ENCODE data around the gene CIZ1.

The CIZ1 gene

GRCh38 chr9:128168731-128169308 lies 22.6 kb downstream of the CIZ1 start:
- H3K36me3 Mint-ChIP-seq (ENCODE audit: low read depth): peaks cover 75% of the 10 kb centered on the region
- H3K27me3 Mint-ChIP-seq: no peaks in the 10 kb centered on the region
- H3K4me3 Mint-ChIP-seq: no peak overlapping the region
- peaks cover 9% of the 10 kb centered on the region for H3K4me1 Mint-ChIP-seq (ENCODE audit: low read depth)
- intact Hi-C loops (cut with micrococcal nuclease): no loop called here
- no peak overlapping the region for H3K27ac Mint-ChIP-seq
- no peaks in the 10 kb centered on the region for H3K9me3 Mint-ChIP-seq

GRCh38 chr9:128167209-128167608 lies 24.2 kb downstream of the CIZ1 start:
- H3K36me3 Mint-ChIP-seq (ENCODE audit: low read depth): peaks cover 83% of the 10 kb centered on the region

GRCh38 chr9:128166169-128166568 lies 25.2 kb downstream of the CIZ1 start:
- peaks cover 22% of the 10 kb centered on the region for H3K4me1 Mint-ChIP-seq (ENCODE audit: low read depth)
- H3K27me3 Mint-ChIP-seq: no peaks in the 10 kb centered on the region

More at GRCh38 chr9:128167209-128167608, 24.2 kb downstream of the CIZ1 start:
- Mint-ChIP-seq H3K27ac (no peak overlapping the region), H3K4me3 (no peak overlapping the region), H3K4me1 (ENCODE audit: low read depth) (peaks cover 13% of the 10 kb centered on the region), H3K27me3 (no peaks in the 10 kb centered on the region), H3K9me3 (no peaks in the 10 kb centered on the region)
- intact Hi-C loops (cut with micrococcal nuclease): no loop called here

GRCh38 chr9:128164307-128164885 lies 27.0 kb downstream of the CIZ1 start:
- Mint-ChIP-seq H3K27ac (peak overlapping the region; percentile 43), H3K4me1 (ENCODE audit: low read depth) (peaks cover 31% of the 10 kb centered on the region), H3K4me3 (no peak overlapping the region), H3K9me3 (no peaks in the 10 kb centered on the region), H3K36me3 (ENCODE audit: low read depth) (peaks cover 74% of the 10 kb centered on the region), H3K27me3 (no peaks in the 10 kb centered on the region)
- intact Hi-C loops (cut with micrococcal nuclease): no loop called here

More at GRCh38 chr9:128166169-128166568, 25.2 kb downstream of the CIZ1 start:
- peaks cover 89% of the 10 kb centered on the region for H3K36me3 Mint-ChIP-seq (ENCODE audit: low read depth)
- H3K27ac Mint-ChIP-seq: no peak overlapping the region
- intact Hi-C loops (cut with micrococcal nuclease): no loop called here
- H3K4me3 Mint-ChIP-seq: no peak overlapping the region
- H3K9me3 Mint-ChIP-seq: no peaks in the 10 kb centered on the region

- Mint-ChIP-seq H3K36me3 (ENCODE audit: low read depth) (peaks cover 67% of the 10 kb centered on the region), H3K27ac (peak overlapping the region; percentile 43)
These were observed 27.7 kb downstream of the CIZ1 start for GRCh38 chr9:128163523-128164306.

DNA sequence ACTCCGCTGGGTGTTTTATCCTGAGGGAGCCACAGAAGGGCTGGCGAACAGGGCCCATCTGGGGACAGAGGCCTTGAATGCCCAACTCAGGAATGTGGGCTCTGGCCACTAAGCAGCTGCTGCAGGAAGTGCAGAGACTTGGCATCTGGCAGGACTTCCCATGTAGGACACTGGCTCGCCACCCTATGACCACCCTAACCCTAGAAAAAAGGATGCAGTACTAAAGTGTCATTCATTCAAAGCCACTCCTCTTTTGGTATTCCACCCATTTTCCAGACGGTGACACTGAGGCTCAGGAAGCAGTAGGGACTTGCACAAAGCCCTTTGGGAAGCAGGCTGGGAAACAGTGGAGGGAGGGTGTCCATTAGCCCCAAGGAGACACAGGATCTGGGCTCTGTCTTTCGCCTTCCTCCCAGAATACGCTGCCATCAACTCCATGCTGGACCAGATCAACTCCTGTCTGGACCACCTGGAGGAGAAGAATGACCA lies 28.3 kb downstream of the CIZ1 start:
- H3K9me3 Mint-ChIP-seq: no peaks in the 10 kb centered on the region
- H3K4me1 Mint-ChIP-seq (ENCODE audit: low read depth): peaks cover 34% of the 10 kb centered on the region
- intact Hi-C loops (cut with micrococcal nuclease): no loop called here
- H3K4me3 Mint-ChIP-seq: no peak overlapping the region
- H3K36me3 Mint-ChIP-seq (ENCODE audit: low read depth): peaks cover 61% of the 10 kb centered on the region
- no peaks in the 10 kb centered on the region for H3K27me3 Mint-ChIP-seq
- no peak overlapping the region for H3K27ac Mint-ChIP-seq

More at GRCh38 chr9:128163523-128164306, 27.7 kb downstream of the CIZ1 start:
- intact Hi-C loops (cut with micrococcal nuclease): no loop called here
- Mint-ChIP-seq H3K27me3 (no peaks in the 10 kb centered on the region), H3K9me3 (no peaks in the 10 kb centered on the region), H3K4me3 (no peak overlapping the region), H3K4me1 (ENCODE audit: low read depth) (peaks cover 34% of the 10 kb centered on the region)

DNA sequence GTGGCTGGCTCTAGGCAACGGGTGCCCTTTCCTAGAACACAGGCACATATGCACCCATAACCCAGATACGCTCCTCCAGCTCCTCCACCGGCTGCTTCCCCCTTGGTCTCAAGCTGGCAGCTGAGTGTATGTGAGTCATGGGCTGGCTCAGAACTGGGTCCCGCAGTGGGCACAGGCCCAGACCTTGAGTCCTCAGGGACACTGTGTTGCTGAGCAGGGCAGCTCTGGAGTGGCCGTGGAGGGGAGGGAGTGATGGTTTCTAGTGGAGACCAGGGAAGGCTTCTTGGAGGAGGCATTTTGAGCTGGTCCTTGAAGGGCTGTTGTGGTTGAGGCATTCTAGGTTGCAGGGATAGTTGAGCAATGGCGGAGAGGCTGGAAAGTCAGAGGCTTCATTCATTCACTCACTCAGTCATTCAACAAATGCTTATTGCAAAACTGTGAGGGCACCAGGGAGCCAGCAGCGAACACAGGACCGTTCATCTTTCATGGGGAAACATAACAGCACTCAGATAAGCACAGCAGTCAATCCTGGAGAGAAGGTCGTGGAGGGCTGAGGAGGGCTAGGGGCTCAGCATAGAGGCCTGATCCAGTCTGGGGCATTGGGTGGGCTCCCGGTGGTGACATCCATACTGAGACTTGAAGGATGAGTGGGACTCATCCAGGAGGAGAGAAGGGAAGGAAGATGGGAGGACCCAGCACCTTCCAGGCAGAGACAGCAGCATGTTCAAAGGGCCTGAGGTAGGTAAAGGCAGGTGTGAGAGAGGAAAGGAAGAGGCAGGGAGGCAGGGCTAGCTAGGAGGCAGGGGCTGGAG lies 29.0 kb downstream of the CIZ1 start:
- no peak overlapping the region for H3K4me3 Mint-ChIP-seq
- H3K4me1 Mint-ChIP-seq (ENCODE audit: low read depth): peaks cover 34% of the 10 kb centered on the region
- no peak overlapping the region for H3K27ac Mint-ChIP-seq
- intact Hi-C loops (cut with micrococcal nuclease): no loop called here
- peaks cover 54% of the 10 kb centered on the region for H3K36me3 Mint-ChIP-seq (ENCODE audit: low read depth)
- H3K9me3 Mint-ChIP-seq: no peaks in the 10 kb centered on the region
- no peaks in the 10 kb centered on the region for H3K27me3 Mint-ChIP-seq

GRCh38 chr9:128161215-128161902 lies 30.0 kb downstream of the CIZ1 start:
- intact Hi-C loops (cut with micrococcal nuclease): no loop called here
- H3K4me3 Mint-ChIP-seq: peak overlapping the region; percentile 82
- H3K36me3 Mint-ChIP-seq (ENCODE audit: low read depth): peaks cover 44% of the 10 kb centered on the region
- H3K27me3 Mint-ChIP-seq: no peaks in the 10 kb centered on the region
- no peak overlapping the region for H3K27ac Mint-ChIP-seq
- H3K9me3 Mint-ChIP-seq: no peaks in the 10 kb centered on the region
- peaks cover 34% of the 10 kb centered on the region for H3K4me1 Mint-ChIP-seq (ENCODE audit: low read depth)

GRCh38 chr9:128160603-128160987 lies 30.8 kb downstream of the CIZ1 start:
- intact Hi-C loops (cut with micrococcal nuclease): no loop called here
- H3K27ac Mint-ChIP-seq: peak overlapping the region; percentile 78
- H3K9me3 Mint-ChIP-seq: no peaks in the 10 kb centered on the region
- peaks cover 36% of the 10 kb centered on the region for H3K36me3 Mint-ChIP-seq (ENCODE audit: low read depth)
- H3K4me3 Mint-ChIP-seq: peak overlapping the region; percentile 82
- H3K27me3 Mint-ChIP-seq: no peaks in the 10 kb centered on the region
- H3K4me1 Mint-ChIP-seq (ENCODE audit: low read depth): peaks cover 34% of the 10 kb centered on the region

GRCh38 chr9:128159784-128160602 lies 31.4 kb downstream of the CIZ1 start, which contains the start of gene BBLN:
BBLN (plus strand) TSS chr9:128160265; CDS start chr9:128160408, 143 bp downstream.
- intact Hi-C loops (cut with micrococcal nuclease): no loop called here
- H3K4me1 Mint-ChIP-seq (ENCODE audit: low read depth): peaks cover 34% of the 10 kb centered on the region
- peak within 1 kb of the TSS; percentile 78 for H3K27ac Mint-ChIP-seq
- H3K36me3 Mint-ChIP-seq (ENCODE audit: low read depth): peaks cover 32% of the 10 kb centered on the region
- H3K9me3 Mint-ChIP-seq: no peaks in the 10 kb centered on the region
- H3K4me3 Mint-ChIP-seq: peak within 1 kb of the TSS; percentile 82
- no peaks in the 10 kb centered on the region for H3K27me3 Mint-ChIP-seq

- no peaks in the 10 kb centered on the region for H3K27me3 Mint-ChIP-seq
- intact Hi-C loops (cut with micrococcal nuclease): no loop called here
- H3K4me1 Mint-ChIP-seq (ENCODE audit: low read depth): peaks cover 32% of the 10 kb centered on the region
- H3K4me3 Mint-ChIP-seq: peak overlapping the region; percentile 82
- H3K27ac Mint-ChIP-seq: peak overlapping the region; percentile 78
- no peaks in the 10 kb centered on the region for H3K9me3 Mint-ChIP-seq
- peaks cover 27% of the 10 kb centered on the region for H3K36me3 Mint-ChIP-seq (ENCODE audit: low read depth)
These were observed 31.9 kb downstream of the CIZ1 start for GRCh38 chr9:128159522-128159783.

- Mint-ChIP-seq H3K9me3 (no peaks in the 10 kb centered on the region), H3K36me3 (ENCODE audit: low read depth) (no peaks in the 10 kb centered on the region), H3K27ac (no peak overlapping the region), H3K4me1 (ENCODE audit: low read depth) (peaks cover 10% of the 10 kb centered on the region), H3K4me3 (no peak overlapping the region), H3K27me3 (peaks cover 3% of the 10 kb centered on the region)
- intact Hi-C loops (cut with micrococcal nuclease): no loop called here
These were observed 35.5 kb downstream of the CIZ1 start for GRCh38 chr9:128155736-128156500.
